AG04450 (cell line): ENCODE results near the gene LATS2. TPM values are rescaled to one million over a fixed set of nuclear protein-coding genes. Genes with fewer than 3 reads are reported as not detected.
"Not testable (repeated sequence)": the region's sequence is repeated elsewhere in the genome, so short reads cannot be mapped to it uniquely, and the experiment has no call there.

Source experiments
- CTCF ChIA-PET: fragments of 300-600, 350-600 bp; formaldehyde crosslinking; extraction: SDS; loops from one replicate; lab custom pipeline; 2022; ENCODE audit warnings: antibody characterized with exemption, inconsistent platforms; lab: Charles Lee
- POLR2A ChIA-PET: fragments of 350-600 bp; formaldehyde crosslinking; extraction: SDS; loops from one replicate; lab custom pipeline; 2021; ENCODE audit warnings: antibody characterized with exemption, inconsistent platforms; lab: Yijun Ruan, JAX
- DNase-seq: peaks from one replicate; pipeline ENCODE4 v3.0.0-alpha.2; 2011; ENCODE audit warnings: low read depth, low spot score
- H3K27ac ChIP-seq: one replicate; pipeline ENCODE4 v1.5.1; 2012; ENCODE audit warnings: low read depth, low read length, control low read depth
- H3K27me3 ChIP-seq: one replicate; pipeline ENCODE4 v1.6.0; 2012; ENCODE audit warnings: low read length; ENCODE audit not compliant: control insufficient read depth, insufficient read depth
- H3K4me3 ChIP-seq: 2 replicates; pipeline ENCODE4 v1.5.1; 2011; ENCODE audit warnings: mild to moderate bottlenecking, low read depth, low read length, control low read depth
- H3K9me3 ChIP-seq: 2 replicates; pipeline ENCODE4 v1.5.1; 2012; ENCODE audit warnings: low read length; ENCODE audit not compliant: control insufficient read depth, insufficient read depth
- polyA plus RNA-seq: library from polyadenylated mRNA; depleted of rRNA; stranded (reverse); fragments of >200 nt; gene quantifications from 2 replicates; pipeline ENCODE4 v1.2.3, GENCODE V29; 2011
- TF ChIP-seq, protein P1 (sequence below): IDR thresholded peaks from 2 replicates; pipeline ENCODE4 v1.5.1; 2011; ENCODE audit warnings: low read depth, low read length, control low read depth, inconsistent platforms

Gene LATS2
- polyA plus RNA-seq, 1 experiment = 19.3 TPM

DNA sequence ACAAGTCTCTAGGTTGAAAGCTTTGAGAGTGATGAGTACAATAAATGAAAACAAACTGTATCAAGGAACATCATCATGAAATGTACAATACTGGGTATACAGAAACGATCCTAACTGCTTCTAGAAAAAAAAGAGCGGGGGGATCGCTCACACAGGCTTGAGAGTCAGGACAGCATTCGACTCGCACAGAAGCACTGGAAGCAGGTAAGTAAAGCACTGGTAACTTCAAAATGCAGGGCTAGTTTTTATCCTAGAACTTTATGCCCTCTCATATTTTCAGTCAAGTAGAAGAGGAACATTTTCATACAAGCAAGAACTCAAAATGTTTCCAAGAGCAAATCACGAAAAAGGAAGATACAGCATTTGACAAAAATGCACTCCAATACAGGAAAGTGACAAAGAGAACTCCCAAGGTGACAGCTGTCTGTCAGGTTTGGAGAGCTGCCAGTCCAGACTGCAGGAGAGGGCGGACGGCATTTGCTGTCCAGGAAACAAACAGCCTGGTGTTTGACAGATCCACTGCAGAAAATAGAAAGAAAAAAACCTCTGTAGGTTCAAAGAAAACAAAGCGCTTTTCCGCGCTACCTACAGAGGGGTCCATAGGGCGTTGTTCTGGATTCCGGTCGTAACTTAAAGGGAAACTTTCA lies 100.6 kb downstream of the LATS2 start:
- Histone ChIP-seq H3K4me3 (no peak overlapping the region), H3K27ac (no peak overlapping the region), H3K27me3 (no peaks in the 10 kb centered on the region), H3K9me3 (no peaks in the 10 kb centered on the region)
- CTCF ChIA-PET = interaction anchor here (1.2 kb wide), 1 partner anchor 517 kb away, joined by 4 read pairs; no protein-coding TSS in a partner anchor
- no peak for DNase-seq
- TF ChIP-seq, protein P1, sequence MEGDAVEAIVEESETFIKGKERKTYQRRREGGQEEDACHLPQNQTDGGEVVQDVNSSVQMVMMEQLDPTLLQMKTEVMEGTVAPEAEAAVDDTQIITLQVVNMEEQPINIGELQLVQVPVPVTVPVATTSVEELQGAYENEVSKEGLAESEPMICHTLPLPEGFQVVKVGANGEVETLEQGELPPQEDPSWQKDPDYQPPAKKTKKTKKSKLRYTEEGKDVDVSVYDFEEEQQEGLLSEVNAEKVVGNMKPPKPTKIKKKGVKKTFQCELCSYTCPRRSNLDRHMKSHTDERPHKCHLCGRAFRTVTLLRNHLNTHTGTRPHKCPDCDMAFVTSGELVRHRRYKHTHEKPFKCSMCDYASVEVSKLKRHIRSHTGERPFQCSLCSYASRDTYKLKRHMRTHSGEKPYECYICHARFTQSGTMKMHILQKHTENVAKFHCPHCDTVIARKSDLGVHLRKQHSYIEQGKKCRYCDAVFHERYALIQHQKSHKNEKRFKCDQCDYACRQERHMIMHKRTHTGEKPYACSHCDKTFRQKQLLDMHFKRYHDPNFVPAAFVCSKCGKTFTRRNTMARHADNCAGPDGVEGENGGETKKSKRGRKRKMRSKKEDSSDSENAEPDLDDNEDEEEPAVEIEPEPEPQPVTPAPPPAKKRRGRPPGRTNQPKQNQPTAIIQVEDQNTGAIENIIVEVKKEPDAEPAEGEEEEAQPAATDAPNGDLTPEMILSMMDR = no peak
- POLR2A ChIA-PET = no interaction called here

DNA sequence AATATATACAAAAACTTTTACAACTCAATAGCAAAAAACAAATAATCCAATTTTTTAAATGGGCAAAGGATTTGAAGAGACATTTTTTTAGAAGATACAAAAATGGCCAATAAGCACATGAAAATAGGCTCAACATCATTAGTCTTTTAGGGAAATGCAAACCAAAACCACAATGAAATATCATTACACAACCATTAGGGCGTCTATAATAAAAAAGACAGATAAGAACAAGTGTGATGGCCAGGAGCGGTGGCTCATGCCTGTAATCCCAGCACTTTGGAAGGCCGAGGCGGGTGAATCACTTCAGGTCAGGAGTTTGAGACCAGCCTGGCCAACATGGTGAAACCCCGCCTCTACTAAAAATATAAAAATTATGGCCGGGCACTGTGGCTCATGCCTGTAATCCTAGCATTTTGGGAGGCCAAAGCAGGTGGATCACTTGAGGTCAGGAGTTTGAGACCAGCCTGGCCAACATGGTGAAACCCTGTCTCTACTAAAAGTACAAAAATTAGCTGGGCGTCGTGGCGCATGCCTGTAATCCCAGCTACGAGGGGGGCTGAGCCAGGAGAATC lies 104.3 kb downstream of the LATS2 start:
- H3K4me3 ChIP-seq, POLR2A ChIA-PET, H3K27me3 ChIP-seq, H3K9me3 ChIP-seq, H3K27ac ChIP-seq, DNase-seq: not testable (repeated sequence)
- CTCF ChIA-PET = interaction anchor here (0.6 kb wide), 1 partner anchor 87 kb away, joined by 6 read pairs; no protein-coding TSS in a partner anchor

DNA sequence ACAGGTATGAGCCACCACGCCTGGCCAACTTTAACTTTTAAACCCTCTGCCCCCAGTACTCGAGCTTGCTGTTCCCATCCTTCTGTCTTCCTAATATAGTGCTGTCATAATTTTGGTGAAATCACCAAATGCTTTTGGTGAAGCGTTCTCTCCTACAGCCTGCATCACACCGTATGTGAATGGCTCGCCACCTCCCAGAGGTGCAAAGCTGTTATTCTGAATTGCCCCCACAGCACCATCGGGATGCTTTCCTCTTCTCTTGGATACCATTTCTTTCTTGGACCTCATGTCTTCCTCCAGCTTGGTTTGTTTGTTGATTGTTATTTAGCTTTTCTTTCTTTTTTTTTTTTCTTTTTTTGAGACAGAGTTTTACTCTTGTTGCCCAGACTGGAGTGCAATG lies 105.9 kb downstream of the LATS2 start:
- ChIA-PET POLR2A (no interaction called here), CTCF (no interaction called here)
- H3K27me3 ChIP-seq = peaks cover 7% of the 10 kb centered on the region
- no peak for DNase-seq
- TF ChIP-seq, protein P1 = no peak
- H3K9me3 ChIP-seq = no peaks in the 10 kb centered on the region; the same call in 1 of the 2 replicates
- H3K27ac ChIP-seq = no peak overlapping the region
- no peak overlapping the region for H3K4me3 ChIP-seq

DNA sequence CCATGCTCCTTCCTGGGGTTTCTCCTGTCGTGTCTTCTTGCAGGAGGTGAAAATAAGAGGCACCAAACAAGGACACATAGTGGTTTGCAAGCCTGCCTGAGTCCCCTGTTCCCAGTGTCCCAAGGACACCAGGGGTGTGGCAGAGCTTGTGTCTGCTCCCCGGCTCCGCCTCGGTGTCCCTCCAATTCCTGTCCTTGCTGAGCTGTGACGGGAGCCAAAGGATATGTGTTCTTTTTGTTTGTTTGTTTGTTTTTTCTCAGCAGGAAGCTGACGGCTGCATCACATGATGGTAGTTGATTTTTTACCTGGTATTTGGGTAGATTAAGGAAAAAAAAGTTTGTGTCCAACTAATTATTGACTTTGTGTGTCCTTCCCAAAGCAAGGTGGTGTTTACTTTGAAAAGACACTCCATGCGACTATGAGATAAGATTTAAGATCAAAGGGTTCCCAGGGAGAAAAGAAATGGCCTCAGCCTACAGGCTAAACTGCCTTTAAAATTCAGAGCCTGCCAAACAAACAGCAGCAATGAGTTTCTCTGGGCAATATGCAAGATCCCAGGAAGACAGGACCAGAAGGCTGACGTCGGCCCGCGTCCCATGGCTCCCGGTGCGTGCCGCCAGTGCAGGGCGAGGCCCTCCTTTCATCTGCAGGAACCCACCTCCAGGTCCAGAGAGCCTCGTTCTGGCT lies 108.0 kb downstream of the LATS2 start:
- Histone ChIP-seq H3K4me3 (no peak overlapping the region), H3K27ac (no peak overlapping the region), H3K27me3 (peaks cover 7% of the 10 kb centered on the region), H3K9me3 (no peaks in the 10 kb centered on the region; the same call in 1 of the 2 replicates)
- ChIA-PET CTCF (interaction anchor here (1.7 kb wide), 1 partner anchor 10 kb away, joined by 6 read pairs; no protein-coding TSS in a partner anchor), POLR2A (no interaction called here)
- DNase-seq = no peak
- TF ChIP-seq, protein P1 = no peak

DNA sequence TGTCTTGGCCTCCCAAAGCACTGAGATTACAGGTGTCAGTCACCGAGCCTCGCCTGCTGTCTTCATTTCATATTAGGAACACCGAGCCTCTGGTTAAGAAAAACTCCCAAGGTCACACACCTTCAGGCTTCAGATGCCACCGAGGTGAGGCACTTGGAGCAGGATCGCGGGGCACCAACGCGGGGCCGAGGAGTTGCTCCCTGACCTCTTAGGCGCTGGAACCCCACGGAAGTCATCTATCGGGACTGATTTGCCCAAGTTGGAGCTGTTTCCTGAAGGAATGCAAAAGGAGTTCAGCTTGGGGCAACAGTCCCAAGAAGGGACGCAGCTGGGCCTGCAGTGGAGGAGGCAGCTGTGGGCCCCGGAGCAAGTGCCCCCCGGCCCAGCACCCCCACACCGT lies 108.5 kb downstream of the LATS2 start:
- TF ChIP-seq, protein P1 = no peak
- no peak for DNase-seq
- H3K9me3 ChIP-seq = no peaks in the 10 kb centered on the region; the same call in 1 of the 2 replicates
- ChIA-PET POLR2A (no interaction called here), CTCF (interaction anchor here (1.7 kb wide), 1 partner anchor 9 kb away, joined by 6 read pairs; no protein-coding TSS in a partner anchor)
- no peak overlapping the region for H3K4me3 ChIP-seq
- no peak overlapping the region for H3K27ac ChIP-seq
- H3K27me3 ChIP-seq = peaks cover 7% of the 10 kb centered on the region

DNA sequence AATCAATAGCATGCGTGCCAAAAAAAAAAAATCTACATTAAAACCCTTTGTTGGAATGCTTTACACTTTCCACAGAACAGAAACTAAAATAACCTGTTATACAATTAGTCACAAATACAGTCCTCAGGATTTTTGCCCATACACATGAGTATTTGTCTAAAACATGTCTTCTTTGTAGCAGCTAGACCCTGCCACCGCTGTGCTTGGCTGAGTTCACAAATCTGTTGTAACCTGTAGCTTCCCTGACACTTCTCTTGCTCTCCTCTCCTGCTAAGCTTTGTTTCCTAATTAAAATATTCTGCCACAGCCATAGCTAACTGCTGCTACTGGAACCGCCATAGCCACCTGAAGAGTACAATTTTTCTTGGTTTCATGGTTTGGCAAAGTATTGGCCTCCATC lies 113.4 kb downstream of the LATS2 start:
- CTCF ChIA-PET, H3K4me3 ChIP-seq, POLR2A ChIA-PET: not testable (repeated sequence)

More for the DNA sequence above, 113.4 kb downstream of the LATS2 start:
- not testable (repeated sequence) for DNase-seq, H3K27me3 ChIP-seq, H3K27ac ChIP-seq, H3K9me3 ChIP-seq
